Suprapubic skin (tissue), 4 donors: Measurements from ENCODE around the gene ATXN7L1. TPM values are rescaled to one million over a fixed set of nuclear protein-coding genes. Genes with fewer than 3 reads are reported as not detected.
"Not testable (repeated sequence)": the region's sequence is repeated elsewhere in the genome, so short reads cannot be mapped to it uniquely, and the experiment has no call there.

Source experiments
- DNase-seq, 2 donors: peaks; one replicate each; pipeline ENCODE4 v3.0.0-alpha.2; 2019; ENCODE audit warnings: low spot score in 2 of 2
- H3K27ac ChIP-seq: fragments of 200-600 bp; sonication (generic); one replicate; pipeline ENCODE4 v1.5.1; 2019
- H3K27me3 ChIP-seq: fragments of 200-600 bp; sonication (generic); one replicate; pipeline ENCODE4 v1.5.1; 2019
- H3K36me3 ChIP-seq: fragments of 200-600 bp; sonication (generic); one replicate; pipeline ENCODE4 v1.5.1; 2019
- H3K4me1 ChIP-seq: fragments of 200-600 bp; sonication (generic); one replicate; pipeline ENCODE4 v1.5.1; 2019
- H3K4me3 ChIP-seq: fragments of 200-600 bp; sonication (generic); one replicate; pipeline ENCODE4 v1.5.1; 2019; ENCODE audit warnings: mild to moderate bottlenecking
- H3K9me3 ChIP-seq: fragments of 200-600 bp; sonication (generic); one replicate; pipeline ENCODE4 v1.5.1; 2019
- EP300 ChIP-seq: sonication (generic); formaldehyde crosslinking; IDR thresholded peaks from one replicate; pipeline ENCODE4 v1.6.1; 2017; ENCODE audit warnings: antibody characterized with exemption
- POLR2A ChIP-seq, 2 donors: fragments of 450-650 bp; IDR thresholded peaks; one replicate each; pipeline ENCODE4 v1.6.1; 2017; ENCODE audit warnings: antibody characterized with exemption in 2 of 2, mild to moderate bottlenecking in 2 of 2, moderate library complexity in 2 of 2
- POLR2AphosphoS5 ChIP-seq, 3 donors: sonication (generic); formaldehyde crosslinking; IDR thresholded peaks; one replicate each; pipeline ENCODE4 v1.6.1; 2017; ENCODE audit warnings: antibody characterized with exemption in 3 of 3
- WGBS: methylation state at CpG from one replicate; pipeline ENCODE4 v1.1.5; 2018; 5-methylcytosine and 5-hydroxymethylcytosine counted together
- total RNA-seq, 4 donors: library from RNA; depleted of rRNA; stranded (reverse); fragments of >200 nt; gene quantifications; one replicate each; pipeline ENCODE4 v1.1.0, GENCODE V29; 2016
- TF ChIP-seq, protein P1 (sequence below), 2 donors: fragments of 200-600 bp in 1 of 2; fragments of 450-650 bp in 1 of 2; sonication (generic) in 1 of 2; IDR thresholded peaks; one replicate each; pipeline ENCODE4 v1.5.1; 2016 to 2019; ENCODE audit warnings: antibody characterized with exemption in 2 of 2, mild to moderate bottlenecking in 1 of 2, moderate library complexity in 1 of 2

Gene ATXN7L1
- total RNA-seq, 4 donors from 2014 or later: 14.8 to 35.6 (median 17.3) TPM

- no peak overlapping the region for H3K27ac ChIP-seq
- H3K4me1 ChIP-seq: no peaks in the 10 kb centered on the region
- TF ChIP-seq EP300 (no peak), POLR2A (IDR thresholded peaks at IDR 0.05) (no peak), POLR2AphosphoS5 (IDR thresholded peaks at IDR 0.05) (no peak)
- TF ChIP-seq, protein P1, sequence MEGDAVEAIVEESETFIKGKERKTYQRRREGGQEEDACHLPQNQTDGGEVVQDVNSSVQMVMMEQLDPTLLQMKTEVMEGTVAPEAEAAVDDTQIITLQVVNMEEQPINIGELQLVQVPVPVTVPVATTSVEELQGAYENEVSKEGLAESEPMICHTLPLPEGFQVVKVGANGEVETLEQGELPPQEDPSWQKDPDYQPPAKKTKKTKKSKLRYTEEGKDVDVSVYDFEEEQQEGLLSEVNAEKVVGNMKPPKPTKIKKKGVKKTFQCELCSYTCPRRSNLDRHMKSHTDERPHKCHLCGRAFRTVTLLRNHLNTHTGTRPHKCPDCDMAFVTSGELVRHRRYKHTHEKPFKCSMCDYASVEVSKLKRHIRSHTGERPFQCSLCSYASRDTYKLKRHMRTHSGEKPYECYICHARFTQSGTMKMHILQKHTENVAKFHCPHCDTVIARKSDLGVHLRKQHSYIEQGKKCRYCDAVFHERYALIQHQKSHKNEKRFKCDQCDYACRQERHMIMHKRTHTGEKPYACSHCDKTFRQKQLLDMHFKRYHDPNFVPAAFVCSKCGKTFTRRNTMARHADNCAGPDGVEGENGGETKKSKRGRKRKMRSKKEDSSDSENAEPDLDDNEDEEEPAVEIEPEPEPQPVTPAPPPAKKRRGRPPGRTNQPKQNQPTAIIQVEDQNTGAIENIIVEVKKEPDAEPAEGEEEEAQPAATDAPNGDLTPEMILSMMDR (IDR thresholded peaks at IDR 0.05): no peak
- WGBS: 98% methylated on average over 2 of the region's 2 CpGs
- H3K36me3 ChIP-seq: no peaks in the 10 kb centered on the region
- no peaks in the 10 kb centered on the region for H3K9me3 ChIP-seq
- no peak overlapping the region for H3K4me3 ChIP-seq
- DNase-seq: no peak
- H3K27me3 ChIP-seq: no peaks in the 10 kb centered on the region
Observed at GRCh38 chr7:105892387-105892786, 16.0 kb upstream of the ATXN7L1 start.

DNA sequence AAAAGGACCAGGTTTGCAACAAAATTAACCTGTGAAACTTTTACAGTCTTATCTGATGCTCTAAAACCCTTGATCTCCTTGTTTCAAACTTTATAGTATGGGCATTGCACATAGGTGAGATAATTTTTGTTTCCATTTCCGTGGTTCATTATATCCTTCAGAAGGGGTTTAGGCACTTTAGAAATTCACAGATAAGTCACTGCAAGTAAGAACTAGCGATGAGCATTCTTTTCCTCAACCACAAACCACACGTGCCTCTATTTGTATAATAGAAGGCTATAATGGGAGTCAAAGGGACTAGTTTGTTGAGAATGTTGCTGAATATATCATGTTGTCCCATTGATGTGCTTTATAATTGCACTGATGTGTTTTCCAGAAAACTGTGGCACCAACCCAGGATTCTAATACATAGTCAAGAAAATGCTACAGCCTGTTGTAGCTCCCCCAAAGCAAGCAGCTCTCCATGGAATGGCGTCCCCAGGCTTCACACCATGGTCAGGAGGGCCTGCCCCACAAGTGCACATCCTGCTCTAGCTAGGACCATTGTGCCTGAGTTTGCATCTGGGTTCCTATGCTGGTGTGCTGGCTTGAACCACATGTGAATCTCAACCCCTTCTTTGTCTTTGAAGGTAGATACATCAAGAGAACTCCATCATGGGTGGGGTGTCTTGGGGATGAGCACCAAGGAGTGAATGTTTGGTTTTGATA, 14.0 kb upstream of the ATXN7L1 start:
- H3K4me3 ChIP-seq: no peak overlapping the region
- no peaks in the 10 kb centered on the region for H3K4me1 ChIP-seq
- H3K27me3 ChIP-seq: no peaks in the 10 kb centered on the region
- no peak overlapping the region for H3K27ac ChIP-seq
- no peaks in the 10 kb centered on the region for H3K9me3 ChIP-seq
- no peaks in the 10 kb centered on the region for H3K36me3 ChIP-seq
- WGBS: 75% methylated on average over 4 of the region's 4 CpGs
- DNase-seq: no peak
- TF ChIP-seq POLR2AphosphoS5 (IDR thresholded peaks at IDR 0.05): no peak
- TF ChIP-seq, protein P1 (IDR thresholded peaks at IDR 0.05): no peak
- no peak for TF ChIP-seq EP300
- TF ChIP-seq POLR2A (IDR thresholded peaks at IDR 0.05): no peak

DNA sequence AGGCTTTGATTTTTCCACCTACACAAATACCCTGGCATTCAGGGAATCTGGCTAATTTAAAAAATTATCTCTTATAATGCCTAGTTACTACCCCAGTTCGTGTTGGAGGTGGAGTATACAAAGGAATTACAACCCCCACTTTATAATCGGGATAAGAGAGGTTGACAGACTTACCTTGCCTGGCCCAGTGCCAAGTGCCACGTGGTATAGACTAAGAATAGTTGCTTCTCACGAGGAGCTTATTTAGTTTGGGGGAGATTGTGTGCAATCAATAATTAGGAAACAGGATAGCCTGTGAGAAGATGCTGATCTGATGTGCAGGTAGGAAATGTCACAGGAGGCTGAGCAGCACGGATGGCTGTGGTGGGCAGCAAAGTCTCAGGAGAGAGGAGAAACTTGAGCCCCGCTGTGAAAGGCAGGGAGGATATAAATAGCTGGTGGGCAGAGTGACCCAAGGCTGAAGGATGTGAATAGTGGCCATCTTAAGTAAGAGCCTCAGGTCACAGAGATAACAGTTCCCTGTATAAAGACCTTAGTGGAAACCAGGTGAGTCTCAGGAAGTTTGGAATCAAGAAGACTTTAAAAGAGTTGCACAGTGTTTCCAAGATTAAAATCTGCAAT, 11.3 kb upstream of the ATXN7L1 start:
- H3K9me3 ChIP-seq: no peaks in the 10 kb centered on the region
- WGBS: 57% methylated on average over 6 of the region's 6 CpGs
- no peaks in the 10 kb centered on the region for H3K36me3 ChIP-seq
- no peak overlapping the region for H3K27ac ChIP-seq
- TF ChIP-seq POLR2A (IDR thresholded peaks at IDR 0.05): no peak
- no peak for TF ChIP-seq EP300
- TF ChIP-seq, protein P1 (IDR thresholded peaks at IDR 0.05): no peak
- TF ChIP-seq POLR2AphosphoS5 (IDR thresholded peaks at IDR 0.05): no peak
- no peak for DNase-seq
- H3K27me3 ChIP-seq: no peaks in the 10 kb centered on the region
- H3K4me1 ChIP-seq: no peaks in the 10 kb centered on the region
- H3K4me3 ChIP-seq: no peak overlapping the region

DNA sequence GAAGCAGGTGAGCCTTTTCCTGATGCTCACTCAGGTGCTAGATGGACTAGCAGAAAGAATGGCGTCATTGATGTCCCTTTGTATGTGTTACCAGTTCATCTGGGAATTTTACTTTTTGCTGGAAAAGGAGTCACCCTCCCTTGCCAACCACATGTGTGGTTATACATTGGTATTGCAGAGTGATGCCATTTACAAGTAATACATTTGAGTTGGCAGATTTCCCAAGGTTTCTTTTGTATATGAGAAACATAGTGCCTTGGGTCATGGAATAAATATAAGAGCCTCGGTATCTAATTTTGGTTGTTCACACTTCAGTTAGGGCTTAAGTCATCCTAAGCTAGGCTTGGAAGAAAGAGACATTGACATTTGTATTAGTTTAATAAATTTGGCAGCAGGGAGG, 10.4 kb upstream of the ATXN7L1 start:
- H3K27ac ChIP-seq: no peak overlapping the region
- H3K9me3 ChIP-seq: no peaks in the 10 kb centered on the region
- H3K27me3 ChIP-seq: no peaks in the 10 kb centered on the region
- 62% methylated on average over 2 of the region's 2 CpGs for WGBS
- no peaks in the 10 kb centered on the region for H3K4me1 ChIP-seq
- TF ChIP-seq POLR2AphosphoS5 (IDR thresholded peaks at IDR 0.05): no peak
- no peak overlapping the region for H3K4me3 ChIP-seq
- no peaks in the 10 kb centered on the region for H3K36me3 ChIP-seq
- no peak for DNase-seq

DNA sequence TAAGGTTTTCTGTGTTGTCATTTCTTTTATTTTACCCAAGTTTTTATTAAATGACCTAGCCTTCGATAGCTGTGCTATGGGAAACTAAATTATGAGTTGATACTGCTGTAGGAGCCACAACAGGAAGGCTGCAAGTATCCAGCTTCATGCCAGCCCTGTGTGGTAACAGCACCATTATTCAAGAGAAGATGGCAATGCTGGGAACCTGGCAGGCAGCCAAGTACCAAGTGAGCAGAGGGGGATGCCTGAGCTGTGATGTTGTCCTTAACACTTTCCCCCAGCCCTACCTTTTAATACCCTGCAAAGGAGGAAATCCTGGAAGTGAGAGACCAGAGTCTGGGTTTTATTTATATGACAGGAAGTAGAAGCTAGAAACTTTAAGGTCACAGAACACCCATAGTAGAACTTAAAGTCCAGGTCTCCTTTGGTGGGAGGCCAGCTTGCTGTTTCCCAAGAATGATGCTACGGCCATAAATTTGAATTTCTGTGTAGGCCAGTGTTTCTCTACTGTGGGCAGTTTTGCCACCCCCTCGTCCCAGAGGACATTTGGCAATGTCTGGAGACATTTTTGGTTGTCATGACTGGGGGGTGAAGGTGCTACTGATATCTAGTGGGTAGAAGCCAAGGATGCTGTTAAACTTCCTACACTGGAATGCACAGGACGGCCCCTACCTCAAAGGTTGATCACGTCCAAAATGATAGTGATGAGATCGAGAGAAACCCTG, 9.2 kb upstream of the ATXN7L1 start:
- Histone ChIP-seq H3K4me3 (no peak overlapping the region), H3K4me1 (no peaks in the 10 kb centered on the region), H3K27me3 (no peaks in the 10 kb centered on the region), H3K9me3 (no peaks in the 10 kb centered on the region), H3K27ac (no peak overlapping the region), H3K36me3 (no peaks in the 10 kb centered on the region)
- 92% methylated on average over 6 of the region's 6 CpGs for WGBS
- TF ChIP-seq EP300 (no peak), POLR2A (IDR thresholded peaks at IDR 0.05) (no peak), POLR2AphosphoS5 (IDR thresholded peaks at IDR 0.05) (no peak)
- TF ChIP-seq, protein P1 (IDR thresholded peaks at IDR 0.05): no peak
- no peak for DNase-seq

GRCh38 chr7:105883179-105883578, 6.8 kb upstream of the ATXN7L1 start:
- not testable (repeated sequence) for H3K27me3 ChIP-seq, H3K4me1 ChIP-seq, H3K4me3 ChIP-seq, H3K36me3 ChIP-seq, DNase-seq, H3K27ac ChIP-seq, H3K9me3 ChIP-seq
- 94% methylated on average over 6 of the region's 6 CpGs for WGBS
